HTR-8/SVneo (cell line): ENCODE measurements around the gene CST2.
A peak's percentile ranks its signal among the peaks of the same experiment; 100 is the strongest.
"Not testable (repeated sequence)": the region's sequence is repeated elsewhere in the genome, so short reads cannot be mapped to it uniquely, and the experiment has no call there.

Source experiments
- DNase-seq: peaks from one replicate; pipeline ENCODE4 v3.0.0; 2011; ENCODE audit warnings: low spot score, mixed read lengths; ENCODE audit not compliant: insufficient read length
- FAIRE-seq: peaks from 2 replicates; lab custom pipeline; 2011; peaks lifted over from hg19 to GRCh38; lab: Jason Lieb, UNC

Gene CST2

GRCh38 chr20:23811559-23811958 lies 15.0 kb downstream of the CST2 start:
- FAIRE-seq, result not testable (repeated sequence)

GRCh38 chr20:23810349-23810748 lies 16.2 kb downstream of the CST2 start:
- FAIRE-seq, DNase-seq: not testable (repeated sequence)

More at GRCh38 chr20:23811559-23811958, 15.0 kb downstream of the CST2 start:
- not testable (repeated sequence) for DNase-seq

- FAIRE-seq (peak; percentile 33), DNase-seq (no peak)
Measured at GRCh38 chr20:23800865-23801264, 25.7 kb downstream of the CST2 start.

- not testable (repeated sequence) for FAIRE-seq, DNase-seq
Measured at GRCh38 chr20:23799216-23799847, 27.2 kb downstream of the CST2 start.

DNA sequence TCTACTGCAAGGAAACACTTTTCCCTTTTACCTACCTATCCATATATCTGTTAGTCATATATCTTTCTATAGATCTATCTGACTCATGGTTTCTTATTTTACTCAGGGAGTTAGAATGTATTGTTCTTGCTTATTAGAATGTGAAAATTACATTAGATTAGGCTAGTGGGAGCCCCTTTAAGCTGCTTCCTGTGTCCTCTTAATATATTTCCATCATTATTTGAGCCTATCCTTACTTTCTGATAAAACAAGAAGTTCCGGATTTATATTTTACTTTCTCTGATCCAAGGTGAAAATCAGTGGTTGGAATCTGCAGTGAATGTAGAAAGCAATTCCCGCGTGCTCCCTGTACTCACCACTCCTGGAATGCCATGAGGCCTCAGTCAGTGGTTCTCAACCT lies 31.0 kb downstream of the CST2 start:
- FAIRE-seq (no peak), DNase-seq (no peak)

DNA sequence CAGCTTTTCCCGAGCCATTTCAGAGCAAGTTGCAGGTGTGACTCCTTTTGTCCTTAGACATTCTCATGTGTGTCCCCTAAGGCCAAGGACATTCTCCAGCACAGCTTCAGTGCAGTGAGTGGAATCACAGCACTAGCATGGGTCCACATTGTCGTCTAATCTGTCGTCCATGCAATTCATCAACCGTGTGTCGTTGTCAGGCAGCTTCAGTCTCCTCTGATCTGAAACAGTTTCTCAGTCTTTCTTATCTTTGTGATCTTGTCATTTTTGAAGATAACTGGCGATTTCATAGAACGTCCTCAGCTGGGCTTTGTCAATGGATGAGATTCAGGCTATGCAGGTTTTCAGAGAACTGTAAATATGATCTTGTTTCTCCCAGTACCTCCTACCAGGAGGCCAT lies 31.7 kb downstream of the CST2 start:
- DNase-seq (no peak), FAIRE-seq (no peak)

DNA sequence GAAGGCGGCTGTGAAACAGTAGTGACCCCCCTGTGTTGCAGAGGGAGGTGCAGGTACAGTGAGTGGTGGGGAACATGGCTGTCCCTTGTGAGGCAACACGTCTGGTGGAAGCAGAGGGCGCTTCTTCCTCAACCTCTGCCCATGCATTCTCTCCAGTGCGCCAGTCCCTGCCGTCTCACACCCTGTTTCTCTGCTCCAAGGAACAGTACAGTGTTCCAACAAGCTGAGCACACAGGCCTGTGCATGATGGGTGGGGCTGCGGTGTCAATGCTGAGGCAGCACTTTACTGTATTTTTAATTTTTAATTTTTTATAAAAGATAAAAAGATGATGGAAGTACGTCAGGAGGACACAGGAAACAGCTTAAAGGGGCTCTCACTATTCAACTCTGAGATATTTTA lies 32.5 kb downstream of the CST2 start:
- DNase-seq (no peak), FAIRE-seq (no peak)

- DNase-seq (no peak), FAIRE-seq (peak; percentile 95)
Measured at GRCh38 chr20:23783447-23783846, 43.1 kb downstream of the CST2 start.

GRCh38 chr20:23782366-23782983 lies 44.1 kb downstream of the CST2 start:
- FAIRE-seq (peak; percentile 42), DNase-seq (peak; percentile 6)

GRCh38 chr20:23778676-23779075 lies 47.9 kb downstream of the CST2 start:
- DNase-seq, FAIRE-seq: not testable (repeated sequence)

- DNase-seq, FAIRE-seq: not testable (repeated sequence)
Measured at GRCh38 chr20:23777380-23777779, 49.1 kb downstream of the CST2 start.

DNA sequence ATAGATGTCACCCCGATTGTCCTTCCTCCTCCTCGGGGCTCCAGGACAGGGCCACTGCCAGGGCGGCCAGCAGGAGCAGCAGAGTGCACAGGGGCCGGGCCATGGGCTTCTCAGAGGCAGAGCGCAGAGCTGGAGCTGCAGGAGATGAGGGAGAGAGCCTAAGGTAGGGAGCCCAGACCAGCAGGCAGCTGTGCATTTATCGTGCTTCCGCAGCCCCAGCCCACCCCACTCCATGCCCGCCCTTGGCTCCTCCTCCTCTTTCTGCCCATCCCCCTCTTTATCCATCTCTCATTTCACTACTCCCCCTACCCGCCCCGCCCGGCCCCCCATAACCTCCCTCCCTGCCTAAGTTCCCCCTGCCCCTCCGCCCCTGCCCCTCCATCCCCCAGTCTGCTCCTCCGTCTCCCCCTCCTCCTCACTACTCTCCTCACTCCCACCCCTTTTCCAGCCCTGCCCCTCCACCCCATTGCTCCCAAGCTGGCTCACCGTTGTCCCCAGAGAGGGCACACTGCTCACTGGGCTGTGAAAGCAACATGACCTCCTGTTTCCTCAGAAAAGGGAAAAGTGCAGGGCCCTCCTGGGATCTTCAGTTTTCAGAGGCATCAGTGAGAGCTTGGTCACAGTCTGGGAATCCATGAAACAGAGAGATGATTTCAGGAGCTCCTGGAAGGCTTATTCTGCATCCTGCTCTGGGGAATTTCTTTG lies 50.3 kb downstream of the CST2 start:
- no peak for FAIRE-seq

DNA sequence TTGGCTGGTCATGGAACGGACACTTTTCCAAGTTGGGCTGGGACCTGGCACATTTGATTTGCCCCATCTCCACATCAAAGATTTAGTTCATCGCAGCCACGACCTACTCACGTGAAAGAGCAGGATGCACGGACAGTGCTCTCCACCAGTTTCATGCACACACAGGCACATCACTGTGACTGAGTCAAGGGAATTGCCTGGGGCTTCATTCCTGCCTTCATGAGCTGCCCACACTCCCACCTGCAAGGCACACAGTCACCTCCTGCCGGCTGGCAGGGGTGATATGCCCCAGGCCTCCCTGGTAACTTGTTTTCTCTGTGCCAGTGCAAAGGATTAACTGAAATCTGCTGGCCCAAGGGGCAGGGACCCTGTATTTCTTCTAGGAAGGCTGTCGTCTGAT lies 52.4 kb downstream of the CST2 start:
- FAIRE-seq (no peak), DNase-seq (no peak)

More for the DNA sequence above, 50.3 kb downstream of the CST2 start:
- DNase-seq, result no peak
